ENCODE measurements around the gene TSPAN5.

GRCh38 chr4:98603683-98604521 is 54.5 kb downstream of the TSPAN5 start:
- no peak for TF ChIP-seq POLR2A (IDR thresholded peaks at IDR 0.05; ENCODE audit: low read length)
- no peak for TF ChIP-seq GATA1 (IDR thresholded peaks at IDR 0.05; ENCODE audit: low read depth, low read length)
